Neuronal stem cell (in vitro differentiated cells): ENCODE results near the gene TMC3.

Experiments used
- DNase-seq: peaks from one replicate; pipeline ENCODE4 v3.0.0-alpha.2; 2013; ENCODE audit warnings: low spot score
- H2AFZ ChIP-seq: one replicate; pipeline ENCODE4 v1.6.1; 2013; ENCODE audit warnings: mild to moderate bottlenecking, low read length, inconsistent platforms
- H2AK5ac ChIP-seq: 2 replicates; pipeline ENCODE4 v1.6.1; 2013; ENCODE audit warnings: low read depth, mild to moderate bottlenecking, inconsistent platforms, low read length, moderate library complexity, mixed read lengths
- H2BK120ac ChIP-seq: 2 replicates; pipeline ENCODE4 v1.6.1; 2013; ENCODE audit warnings: low read depth, mild to moderate bottlenecking, inconsistent platforms, low read length, moderate library complexity, mixed read lengths
- H2BK12ac ChIP-seq: one replicate; pipeline ENCODE4 v1.6.1; 2013; ENCODE audit warnings: low read length, inconsistent platforms
- H2BK15ac ChIP-seq: 2 replicates; pipeline ENCODE4 v1.6.1; 2013; ENCODE audit warnings: mild to moderate bottlenecking, low read length, inconsistent platforms, mixed read lengths
- H2BK5ac ChIP-seq: one replicate; pipeline ENCODE4 v1.6.1; 2013; ENCODE audit warnings: inconsistent platforms, mild to moderate bottlenecking, low read length, moderate library complexity
- H3K14ac ChIP-seq: one replicate; pipeline ENCODE4 v1.6.1; 2013; ENCODE audit warnings: low read length, inconsistent platforms
- H3K18ac ChIP-seq: 2 replicates; pipeline ENCODE4 v1.6.1; 2013; ENCODE audit warnings: low read length, inconsistent platforms
- H3K23ac ChIP-seq: 2 replicates; pipeline ENCODE4 v1.6.1; 2013; ENCODE audit warnings: low read depth, mild to moderate bottlenecking, mixed read lengths, low read length, inconsistent platforms; ENCODE audit not compliant: poor library complexity
- H3K27ac ChIP-seq: replicated peaks from 3 replicates; pipeline ENCODE4 v1.5.1; 2013; ENCODE audit warnings: low read length, inconsistent platforms
- H3K27me3 ChIP-seq, 3 experiments: 2 replicates each; pipeline ENCODE4 v1.6.1; 2013; ENCODE audit warnings: low read length in 3 of 3, mild to moderate bottlenecking in 2 of 3, inconsistent platforms in 1 of 3, low read depth in 1 of 3, mixed read lengths in 1 of 3, moderate library complexity in 1 of 3; ENCODE audit not compliant: control insufficient read depth in 3 of 3, insufficient read depth in 3 of 3
- H3K36me3 ChIP-seq, 2 donors: replicated peaks in 1 of 2; 2 replicates each; pipeline ENCODE4 v1.6.1; 2013; ENCODE audit warnings: low read length in 2 of 2; ENCODE audit not compliant: control insufficient read depth in 2 of 2, insufficient read depth in 2 of 2
- H3K4ac ChIP-seq: 2 replicates; pipeline ENCODE4 v1.6.1; 2013; ENCODE audit warnings: inconsistent platforms, mild to moderate bottlenecking, low read length, moderate library complexity
- H3K4me1 ChIP-seq, 2 donors: 1 replicate in 1 of 2; 2 replicates in 1 of 2; pipeline ENCODE4 v1.6.1; 2013; ENCODE audit warnings: low read length in 2 of 2, low read depth in 1 of 2; ENCODE audit not compliant: control insufficient read depth in 2 of 2, insufficient read depth in 1 of 2
- H3K4me2 ChIP-seq: one replicate; pipeline ENCODE4 v1.6.1; 2013; ENCODE audit warnings: mild to moderate bottlenecking, low read length, inconsistent platforms; ENCODE audit not compliant: insufficient read depth, poor library complexity, severe bottlenecking
- H3K4me3 ChIP-seq, 2 donors: 2 replicates each; pipeline ENCODE4 v1.5.1; 2013; ENCODE audit warnings: low read length in 2 of 2, mild to moderate bottlenecking in 2 of 2, inconsistent platforms in 1 of 2, moderate library complexity in 1 of 2
- H3K79me1 ChIP-seq: one replicate; pipeline ENCODE4 v1.6.1; 2013; ENCODE audit warnings: low read depth, mild to moderate bottlenecking, inconsistent platforms, low read length, moderate library complexity
- H3K9ac ChIP-seq: one replicate; pipeline ENCODE4 v1.6.1; 2013; ENCODE audit warnings: mild to moderate bottlenecking, low read depth, low read length, inconsistent platforms; ENCODE audit not compliant: poor library complexity
- H3K9me3 ChIP-seq, 2 donors: replicated peaks in 1 of 2; 2 replicates each; pipeline versions ENCODE3 to v1.6.1; 2013; ENCODE audit warnings: low read length in 2 of 2, mild to moderate bottlenecking in 2 of 2, inconsistent platforms in 1 of 2, low read depth in 1 of 2, mixed read lengths in 1 of 2, moderate library complexity in 1 of 2; ENCODE audit not compliant: control insufficient read depth in 2 of 2, insufficient read depth in 1 of 2
- H4K8ac ChIP-seq: one replicate; pipeline ENCODE4 v1.6.1; 2013; ENCODE audit warnings: low read depth, mild to moderate bottlenecking, inconsistent platforms, low read length, moderate library complexity
- H4K91ac ChIP-seq: one replicate; pipeline ENCODE4 v1.6.1; 2013; ENCODE audit warnings: low read length, low read depth, mild to moderate bottlenecking, inconsistent platforms; ENCODE audit not compliant: poor library complexity
- WGBS, 2 donors: extraction: QIAGEN DNeasy Blood & Tissue Kit; methylation state at CpG; one replicate each; pipeline ENCODE4 v1.1.7; 2013; ENCODE audit warnings: missing lambda C conversion rate in 2 of 2, mixed read lengths in 1 of 2; ENCODE audit not compliant: insufficient read length in 2 of 2, insufficient replicate concordance in 1 of 2; ENCODE audit errors: extremely low coverage in 2 of 2; 5-methylcytosine and 5-hydroxymethylcytosine counted together

The TMC3 gene

GRCh38 chr15:81411051-81411450, 37.0 kb upstream of the TMC3 start:
- Histone ChIP-seq H4K8ac (no peak overlapping the region), H3K79me1 (no peaks in the 10 kb centered on the region), H3K18ac (no peak overlapping the region), H3K4me1 (peaks cover 0 to 2% of the 10 kb centered on the region in 2 donors), H2BK12ac (no peak overlapping the region), H3K27me3 (no peaks in the 10 kb centered on the region), H3K9me3 (no peaks in the 10 kb centered on the region), H3K14ac (no peak overlapping the region), H3K27ac (no peak overlapping the region), H3K36me3 (no peaks in the 10 kb centered on the region), H3K4me3 (no peak overlapping the region), H2BK5ac (no peak overlapping the region), H2AFZ (no peak overlapping the region), H3K4ac (no peak overlapping the region), H2BK15ac (no peak overlapping the region), H2AK5ac (no peak overlapping the region), H3K23ac (no peak overlapping the region), H4K91ac (no peak overlapping the region), H3K9ac (no peak overlapping the region), H2BK120ac (no peak overlapping the region), H3K4me2 (no peak overlapping the region)
- no CpG with 5 or more reads among the region's 2 CpGs for WGBS, 2 donors
- no peak for DNase-seq

- Histone ChIP-seq H3K9ac (no peak overlapping the region), H3K27me3 (no peaks in the 10 kb centered on the region), H4K91ac (no peak overlapping the region), H3K79me1 (no peaks in the 10 kb centered on the region), H2BK5ac (no peak overlapping the region), H4K8ac (no peak overlapping the region), H3K4ac (no peak overlapping the region), H3K4me1 (peaks cover 0 to 2% of the 10 kb centered on the region in 2 donors), H3K27ac (no peak overlapping the region), H2BK120ac (no peak overlapping the region), H2BK12ac (no peak overlapping the region), H2AFZ (peak overlapping the region; percentile 53), H3K4me2 (no peak overlapping the region), H3K23ac (no peak overlapping the region), H3K9me3 (no peaks in the 10 kb centered on the region), H3K4me3 (no peak overlapping the region), H3K18ac (no peak overlapping the region), H3K14ac (no peak overlapping the region), H2AK5ac (no peak overlapping the region), H2BK15ac (no peak overlapping the region), H3K36me3 (no peaks in the 10 kb centered on the region)
- WGBS, 2 donors: no CpG with 5 or more reads among the region's 4 CpGs
- peak; percentile 76 for DNase-seq
Measured at GRCh38 chr15:81410318-81410753, 36.3 kb upstream of the TMC3 start.

GRCh38 chr15:81407718-81408117, 33.7 kb upstream of the TMC3 start:
- Histone ChIP-seq H3K4me2 (no peak overlapping the region), H4K91ac (no peak overlapping the region), H3K4me1 (peaks cover 0 to 2% of the 10 kb centered on the region in 2 donors), H3K27me3 (no peaks in the 10 kb centered on the region), H2AFZ (no peak overlapping the region), H4K8ac (no peak overlapping the region), H3K18ac (no peak overlapping the region), H2BK5ac (no peak overlapping the region), H3K79me1 (no peaks in the 10 kb centered on the region), H3K36me3 (no peaks in the 10 kb centered on the region), H3K9ac (no peak overlapping the region), H2BK120ac (no peak overlapping the region), H3K14ac (no peak overlapping the region), H3K4ac (no peak overlapping the region), H3K23ac (no peak overlapping the region), H2BK15ac (no peak overlapping the region), H3K9me3 (no peaks in the 10 kb centered on the region), H2AK5ac (no peak overlapping the region), H2BK12ac (no peak overlapping the region), H3K27ac (no peak overlapping the region), H3K4me3 (no peak overlapping the region)
- no CpG with 5 or more reads among the region's 10 CpGs for WGBS, 2 donors
- no peak for DNase-seq

GRCh38 chr15:81407176-81407575, 33.2 kb upstream of the TMC3 start:
- Histone ChIP-seq H2AFZ (no peak overlapping the region), H2BK15ac (no peak overlapping the region), H4K91ac (no peak overlapping the region), H3K23ac (no peak overlapping the region), H3K18ac (no peak overlapping the region), H3K27me3 (no peaks in the 10 kb centered on the region), H3K14ac (no peak overlapping the region), H2BK120ac (no peak overlapping the region), H2BK5ac (no peak overlapping the region), H3K9me3 (no peaks in the 10 kb centered on the region), H4K8ac (no peak overlapping the region), H3K79me1 (no peaks in the 10 kb centered on the region), H3K4ac (no peak overlapping the region), H3K36me3 (no peaks in the 10 kb centered on the region), H3K4me1 (peaks cover 0 to 2% of the 10 kb centered on the region in 2 donors), H3K27ac (no peak overlapping the region), H3K4me3 (no peak overlapping the region), H2BK12ac (no peak overlapping the region), H2AK5ac (no peak overlapping the region), H3K4me2 (no peak overlapping the region), H3K9ac (no peak overlapping the region)
- no peak for DNase-seq
- no CpG with 5 or more reads among the region's 1 CpG for WGBS, 2 donors
